ENCODE results near the gene COTL1. TPM values are rescaled to one million over a fixed set of nuclear protein-coding genes. Genes with fewer than 3 reads are reported as not detected.

COTL1 gene
- total and polyA plus RNA-seq, 9 of the 15 experiments (the other 6 are each of a cell fraction or from before 2014, with no cell fraction given): 27.7 to 185 (median 72.5) TPM

DNA sequence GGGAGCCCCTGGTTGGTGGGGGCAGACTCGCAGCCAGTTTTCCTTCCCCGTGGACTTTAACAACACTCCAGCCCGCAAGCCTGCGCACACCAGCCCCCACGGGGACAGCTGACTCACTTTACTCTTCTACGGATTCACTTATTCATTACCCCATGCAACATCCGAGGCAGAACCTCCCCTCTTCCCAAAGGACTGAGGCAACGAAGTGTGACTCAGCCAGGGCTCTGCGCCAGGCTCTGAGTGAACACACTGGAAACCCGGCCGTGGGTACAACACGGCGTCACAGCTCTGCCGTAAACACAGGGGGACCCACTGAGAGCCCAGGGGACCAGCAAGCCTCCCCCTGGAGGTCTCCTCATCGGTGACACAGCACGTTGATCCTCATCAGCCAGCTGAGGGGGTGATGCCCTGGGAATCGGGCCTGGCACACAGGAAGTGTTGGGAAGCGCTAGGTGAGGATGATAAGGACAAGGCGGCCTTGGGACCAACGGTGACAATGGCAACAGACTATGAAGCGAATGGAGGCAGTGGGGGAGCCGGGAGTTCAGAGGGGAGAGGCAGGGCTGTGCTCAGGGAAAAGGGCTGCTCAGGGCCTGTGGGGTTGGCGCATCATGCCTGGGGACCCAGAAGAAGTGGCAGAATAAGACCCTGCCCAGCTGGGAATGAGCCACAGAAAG is 14.6 kb downstream of the COTL1 start (continued):
- TF ChIP-seq, protein P1, sequence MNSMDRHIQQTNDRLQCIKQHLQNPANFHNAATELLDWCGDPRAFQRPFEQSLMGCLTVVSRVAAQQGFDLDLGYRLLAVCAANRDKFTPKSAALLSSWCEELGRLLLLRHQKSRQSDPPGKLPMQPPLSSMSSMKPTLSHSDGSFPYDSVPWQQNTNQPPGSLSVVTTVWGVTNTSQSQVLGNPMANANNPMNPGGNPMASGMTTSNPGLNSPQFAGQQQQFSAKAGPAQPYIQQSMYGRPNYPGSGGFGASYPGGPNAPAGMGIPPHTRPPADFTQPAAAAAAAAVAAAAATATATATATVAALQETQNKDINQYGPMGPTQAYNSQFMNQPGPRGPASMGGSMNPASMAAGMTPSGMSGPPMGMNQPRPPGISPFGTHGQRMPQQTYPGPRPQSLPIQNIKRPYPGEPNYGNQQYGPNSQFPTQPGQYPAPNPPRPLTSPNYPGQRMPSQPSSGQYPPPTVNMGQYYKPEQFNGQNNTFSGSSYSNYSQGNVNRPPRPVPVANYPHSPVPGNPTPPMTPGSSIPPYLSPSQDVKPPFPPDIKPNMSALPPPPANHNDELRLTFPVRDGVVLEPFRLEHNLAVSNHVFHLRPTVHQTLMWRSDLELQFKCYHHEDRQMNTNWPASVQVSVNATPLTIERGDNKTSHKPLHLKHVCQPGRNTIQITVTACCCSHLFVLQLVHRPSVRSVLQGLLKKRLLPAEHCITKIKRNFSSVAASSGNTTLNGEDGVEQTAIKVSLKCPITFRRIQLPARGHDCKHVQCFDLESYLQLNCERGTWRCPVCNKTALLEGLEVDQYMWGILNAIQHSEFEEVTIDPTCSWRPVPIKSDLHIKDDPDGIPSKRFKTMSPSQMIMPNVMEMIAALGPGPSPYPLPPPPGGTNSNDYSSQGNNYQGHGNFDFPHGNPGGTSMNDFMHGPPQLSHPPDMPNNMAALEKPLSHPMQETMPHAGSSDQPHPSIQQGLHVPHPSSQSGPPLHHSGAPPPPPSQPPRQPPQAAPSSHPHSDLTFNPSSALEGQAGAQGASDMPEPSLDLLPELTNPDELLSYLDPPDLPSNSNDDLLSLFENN (IDR thresholded peaks at IDR 0.05; ENCODE audit: low read depth in 2 of 2, low read length in 2 of 2): no peak
- TF ChIP-seq ILF3 (IDR thresholded peaks at IDR 0.05; ENCODE audit: borderline replicate concordance) (no peak), MCM2 (IDR thresholded peaks at IDR 0.05; ENCODE audit: low read depth) (no peak), ETS2 (tag; IDR thresholded peaks at IDR 0.05; ENCODE audit: borderline replicate concordance, poor library complexity, severe bottlenecking) (no peak), NR2C2 (CRISPR knock-in tag; IDR thresholded peaks at IDR 0.05) (no peak), NR2C2 (tag; IDR thresholded peaks at IDR 0.05) (no peak), GABPA (tag; conservative IDR thresholded peaks at IDR 0.05; ENCODE audit: low read depth) (no peak), BACH1 (tag; IDR thresholded peaks at IDR 0.05) (no peak), CBFA2T2 (conservative IDR thresholded peaks at IDR 0.05) (no peak), PML (IDR thresholded peaks at IDR 0.05; ENCODE audit: low read length) (no peak), ZNF347 (CRISPR knock-in tag; IDR thresholded peaks at IDR 0.05; ENCODE audit: low read depth) (no peak), GTF3C2 (IDR thresholded peaks at IDR 0.05; ENCODE audit: borderline replicate concordance, extremely low read depth, insufficient read length) (no peak), BDP1 (IDR thresholded peaks at IDR 0.05; ENCODE audit: insufficient read depth, insufficient read length) (no peak), SIN3A (IDR thresholded peaks at IDR 0.05; ENCODE audit: borderline replicate concordance in 2 of 2, control insufficient read depth in 1 of 2, low read depth in 2 of 2, low read length in 2 of 2) (no peak)
- TF ChIP-seq, protein P2, sequence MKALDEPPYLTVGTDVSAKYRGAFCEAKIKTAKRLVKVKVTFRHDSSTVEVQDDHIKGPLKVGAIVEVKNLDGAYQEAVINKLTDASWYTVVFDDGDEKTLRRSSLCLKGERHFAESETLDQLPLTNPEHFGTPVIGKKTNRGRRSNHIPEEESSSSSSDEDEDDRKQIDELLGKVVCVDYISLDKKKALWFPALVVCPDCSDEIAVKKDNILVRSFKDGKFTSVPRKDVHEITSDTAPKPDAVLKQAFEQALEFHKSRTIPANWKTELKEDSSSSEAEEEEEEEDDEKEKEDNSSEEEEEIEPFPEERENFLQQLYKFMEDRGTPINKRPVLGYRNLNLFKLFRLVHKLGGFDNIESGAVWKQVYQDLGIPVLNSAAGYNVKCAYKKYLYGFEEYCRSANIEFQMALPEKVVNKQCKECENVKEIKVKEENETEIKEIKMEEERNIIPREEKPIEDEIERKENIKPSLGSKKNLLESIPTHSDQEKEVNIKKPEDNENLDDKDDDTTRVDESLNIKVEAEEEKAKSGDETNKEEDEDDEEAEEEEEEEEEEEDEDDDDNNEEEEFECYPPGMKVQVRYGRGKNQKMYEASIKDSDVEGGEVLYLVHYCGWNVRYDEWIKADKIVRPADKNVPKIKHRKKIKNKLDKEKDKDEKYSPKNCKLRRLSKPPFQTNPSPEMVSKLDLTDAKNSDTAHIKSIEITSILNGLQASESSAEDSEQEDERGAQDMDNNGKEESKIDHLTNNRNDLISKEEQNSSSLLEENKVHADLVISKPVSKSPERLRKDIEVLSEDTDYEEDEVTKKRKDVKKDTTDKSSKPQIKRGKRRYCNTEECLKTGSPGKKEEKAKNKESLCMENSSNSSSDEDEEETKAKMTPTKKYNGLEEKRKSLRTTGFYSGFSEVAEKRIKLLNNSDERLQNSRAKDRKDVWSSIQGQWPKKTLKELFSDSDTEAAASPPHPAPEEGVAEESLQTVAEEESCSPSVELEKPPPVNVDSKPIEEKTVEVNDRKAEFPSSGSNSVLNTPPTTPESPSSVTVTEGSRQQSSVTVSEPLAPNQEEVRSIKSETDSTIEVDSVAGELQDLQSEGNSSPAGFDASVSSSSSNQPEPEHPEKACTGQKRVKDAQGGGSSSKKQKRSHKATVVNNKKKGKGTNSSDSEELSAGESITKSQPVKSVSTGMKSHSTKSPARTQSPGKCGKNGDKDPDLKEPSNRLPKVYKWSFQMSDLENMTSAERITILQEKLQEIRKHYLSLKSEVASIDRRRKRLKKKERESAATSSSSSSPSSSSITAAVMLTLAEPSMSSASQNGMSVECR (CRISPR knock-in tag; IDR thresholded peaks at IDR 0.05): peak; percentile 9; the same call in 1 of the 2 replicates

All from K562 (cell line).